Measurements from ENCODE around the gene REPS2.

GRCh38 chrX:17040711-17041110 is 94.3 kb downstream of the REPS2 start:
- TF ChIP-seq, protein P1, sequence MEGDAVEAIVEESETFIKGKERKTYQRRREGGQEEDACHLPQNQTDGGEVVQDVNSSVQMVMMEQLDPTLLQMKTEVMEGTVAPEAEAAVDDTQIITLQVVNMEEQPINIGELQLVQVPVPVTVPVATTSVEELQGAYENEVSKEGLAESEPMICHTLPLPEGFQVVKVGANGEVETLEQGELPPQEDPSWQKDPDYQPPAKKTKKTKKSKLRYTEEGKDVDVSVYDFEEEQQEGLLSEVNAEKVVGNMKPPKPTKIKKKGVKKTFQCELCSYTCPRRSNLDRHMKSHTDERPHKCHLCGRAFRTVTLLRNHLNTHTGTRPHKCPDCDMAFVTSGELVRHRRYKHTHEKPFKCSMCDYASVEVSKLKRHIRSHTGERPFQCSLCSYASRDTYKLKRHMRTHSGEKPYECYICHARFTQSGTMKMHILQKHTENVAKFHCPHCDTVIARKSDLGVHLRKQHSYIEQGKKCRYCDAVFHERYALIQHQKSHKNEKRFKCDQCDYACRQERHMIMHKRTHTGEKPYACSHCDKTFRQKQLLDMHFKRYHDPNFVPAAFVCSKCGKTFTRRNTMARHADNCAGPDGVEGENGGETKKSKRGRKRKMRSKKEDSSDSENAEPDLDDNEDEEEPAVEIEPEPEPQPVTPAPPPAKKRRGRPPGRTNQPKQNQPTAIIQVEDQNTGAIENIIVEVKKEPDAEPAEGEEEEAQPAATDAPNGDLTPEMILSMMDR (conservative IDR thresholded peaks at IDR 0.05 in 1 of 2, IDR thresholded peaks at IDR 0.05 in 1 of 2; ENCODE audit: extremely low read depth in 1 of 2, insufficient read depth in 1 of 2, low read depth in 1 of 2, low read length in 2 of 2), result no peak
- no peak for TF ChIP-seq EZH2 (IDR thresholded peaks at IDR 0.05; ENCODE audit: borderline replicate concordance, low read length)

Data from mammary epithelial cell (primary cell).